ENCODE results near the gene NTNG1.

Gene NTNG1

GRCh38 chr1:107344268-107344760 lies 203.5 kb downstream of the NTNG1 start:
- H3K27me3 Mint-ChIP-seq: peaks cover 0 to 13% of the 10 kb centered on the region in 2 donors
- no peak overlapping the region for H3K4me3 Mint-ChIP-seq
- DNase-seq: no peak
- no peak for ATAC-seq (replicated peaks)
- no peaks in the 10 kb centered on the region for H3K9me3 Mint-ChIP-seq
- no peak overlapping the region for H3K27ac Mint-ChIP-seq
- no peaks in the 10 kb centered on the region for H3K36me3 Mint-ChIP-seq (ENCODE audit: insufficient read depth)
- no peaks in the 10 kb centered on the region for H3K4me1 Mint-ChIP-seq (ENCODE audit: low read depth in 2 of 2)

- Mint-ChIP-seq H3K27me3 (peaks cover 0 to 13% of the 10 kb centered on the region in 2 donors), H3K27ac (no peak overlapping the region), H3K36me3 (ENCODE audit: insufficient read depth) (no peaks in the 10 kb centered on the region), H3K9me3 (no peaks in the 10 kb centered on the region), H3K4me1 (ENCODE audit: low read depth in 2 of 2) (no peaks in the 10 kb centered on the region), H3K4me3 (no peak overlapping the region)
- DNase-seq (no peak), ATAC-seq (replicated peaks) (no peak)
Observed at GRCh38 chr1:107344836-107345235, 204.0 kb downstream of the NTNG1 start.

- H3K27me3 Mint-ChIP-seq: no peaks in the 10 kb centered on the region
- H3K4me1 Mint-ChIP-seq (ENCODE audit: low read depth in 2 of 2): no peaks in the 10 kb centered on the region
- no peaks in the 10 kb centered on the region for H3K9me3 Mint-ChIP-seq
- no peak overlapping the region for H3K27ac Mint-ChIP-seq
- no peak overlapping the region for H3K4me3 Mint-ChIP-seq
- ATAC-seq (replicated peaks): no peak
- no peaks in the 10 kb centered on the region for H3K36me3 Mint-ChIP-seq (ENCODE audit: insufficient read depth)
- no peak for DNase-seq
Observed at GRCh38 chr1:107352850-107353249, 212.0 kb downstream of the NTNG1 start.

- Mint-ChIP-seq H3K4me3 (no peak overlapping the region), H3K27me3 (no peaks in the 10 kb centered on the region), H3K9me3 (no peaks in the 10 kb centered on the region), H3K27ac (no peak overlapping the region), H3K36me3 (ENCODE audit: insufficient read depth) (no peaks in the 10 kb centered on the region), H3K4me1 (ENCODE audit: low read depth in 2 of 2) (no peaks in the 10 kb centered on the region)
- ATAC-seq (replicated peaks) (no peak), DNase-seq (no peak)
Observed at GRCh38 chr1:107357376-107357775, 216.5 kb downstream of the NTNG1 start.

GRCh38 chr1:107358619-107359327 lies 217.9 kb downstream of the NTNG1 start:
- no peaks in the 10 kb centered on the region for H3K36me3 Mint-ChIP-seq (ENCODE audit: insufficient read depth)
- H3K9me3 Mint-ChIP-seq: no peaks in the 10 kb centered on the region
- no peaks in the 10 kb centered on the region for H3K4me1 Mint-ChIP-seq (ENCODE audit: low read depth in 2 of 2)
- H3K27me3 Mint-ChIP-seq: no peaks in the 10 kb centered on the region
- no peak overlapping the region for H3K27ac Mint-ChIP-seq
- no peak for ATAC-seq (replicated peaks)
- H3K4me3 Mint-ChIP-seq: no peak overlapping the region
- no peak for DNase-seq

GRCh38 chr1:107359472-107360241 lies 218.8 kb downstream of the NTNG1 start:
- no peaks in the 10 kb centered on the region for H3K36me3 Mint-ChIP-seq (ENCODE audit: insufficient read depth)
- H3K27ac Mint-ChIP-seq: no peak overlapping the region
- no peak for DNase-seq
- H3K4me3 Mint-ChIP-seq: no peak overlapping the region
- H3K4me1 Mint-ChIP-seq (ENCODE audit: low read depth in 2 of 2): no peaks in the 10 kb centered on the region
- no peak for ATAC-seq (replicated peaks)
- H3K9me3 Mint-ChIP-seq: no peaks in the 10 kb centered on the region
- H3K27me3 Mint-ChIP-seq: no peaks in the 10 kb centered on the region

- Mint-ChIP-seq H3K27ac (no peak overlapping the region), H3K27me3 (peaks cover 0 to 4% of the 10 kb centered on the region in 2 donors), H3K4me1 (ENCODE audit: low read depth in 2 of 2) (no peaks in the 10 kb centered on the region), H3K36me3 (ENCODE audit: insufficient read depth) (no peaks in the 10 kb centered on the region), H3K9me3 (no peaks in the 10 kb centered on the region), H3K4me3 (no peak overlapping the region)
- DNase-seq (no peak), ATAC-seq (replicated peaks) (no peak)
Observed at GRCh38 chr1:107362468-107363140, 221.8 kb downstream of the NTNG1 start.

- H3K4me3 Mint-ChIP-seq: no peak overlapping the region
- no peak overlapping the region for H3K27ac Mint-ChIP-seq
- no peaks in the 10 kb centered on the region for H3K36me3 Mint-ChIP-seq (ENCODE audit: insufficient read depth)
- no peaks in the 10 kb centered on the region for H3K4me1 Mint-ChIP-seq (ENCODE audit: low read depth in 2 of 2)
- DNase-seq (no peak), ATAC-seq (replicated peaks) (no peak)
- H3K27me3 Mint-ChIP-seq: peaks cover 0 to 4% of the 10 kb centered on the region in 2 donors
- H3K9me3 Mint-ChIP-seq: no peaks in the 10 kb centered on the region
Observed at GRCh38 chr1:107363154-107363553, 222.3 kb downstream of the NTNG1 start.

GRCh38 chr1:107365527-107366240 lies 224.8 kb downstream of the NTNG1 start:
- no peak overlapping the region for H3K27ac Mint-ChIP-seq
- H3K9me3 Mint-ChIP-seq: no peaks in the 10 kb centered on the region
- no peak overlapping the region for H3K4me3 Mint-ChIP-seq
- no peak for DNase-seq
- H3K27me3 Mint-ChIP-seq: peaks cover 0 to 4% of the 10 kb centered on the region in 2 donors
- H3K36me3 Mint-ChIP-seq (ENCODE audit: insufficient read depth): no peaks in the 10 kb centered on the region
- ATAC-seq (replicated peaks): no peak
- H3K4me1 Mint-ChIP-seq (ENCODE audit: low read depth in 2 of 2): no peaks in the 10 kb centered on the region

- Mint-ChIP-seq H3K4me3 (no peak overlapping the region), H3K36me3 (ENCODE audit: insufficient read depth) (no peaks in the 10 kb centered on the region), H3K27ac (no peak overlapping the region), H3K27me3 (peaks cover 9 to 31% of the 10 kb centered on the region in 2 donors), H3K9me3 (no peaks in the 10 kb centered on the region), H3K4me1 (ENCODE audit: low read depth in 2 of 2) (no peaks in the 10 kb centered on the region)
- no peak for DNase-seq
- ATAC-seq (replicated peaks): no peak
Observed at GRCh38 chr1:107378426-107378825, 237.6 kb downstream of the NTNG1 start.

GRCh38 chr1:107378866-107379265 lies 238.0 kb downstream of the NTNG1 start:
- Mint-ChIP-seq H3K9me3 (no peaks in the 10 kb centered on the region), H3K4me3 (no peak overlapping the region), H3K27me3 (peaks cover 9 to 34% of the 10 kb centered on the region in 2 donors), H3K27ac (no peak overlapping the region), H3K4me1 (ENCODE audit: low read depth in 2 of 2) (no peaks in the 10 kb centered on the region), H3K36me3 (ENCODE audit: insufficient read depth) (no peaks in the 10 kb centered on the region)
- ATAC-seq (replicated peaks) (no peak), DNase-seq (no peak)

- Mint-ChIP-seq H3K36me3 (ENCODE audit: insufficient read depth) (no peaks in the 10 kb centered on the region), H3K4me1 (ENCODE audit: low read depth in 2 of 2) (no peaks in the 10 kb centered on the region), H3K9me3 (no peaks in the 10 kb centered on the region), H3K4me3 (no peak overlapping the region), H3K27ac (no peak overlapping the region), H3K27me3 (peaks cover 9 to 34% of the 10 kb centered on the region in 2 donors)
- DNase-seq: no peak
- ATAC-seq (replicated peaks): no peak
Observed at GRCh38 chr1:107379826-107380225, 239.0 kb downstream of the NTNG1 start.

Measured in effector memory CD8-positive, alpha-beta T cell (primary cell).